Mucosa of descending colon (tissue), 3 donors: ENCODE results near the gene PMEPA1. TPM values are rescaled to one million over a fixed set of nuclear protein-coding genes. Genes with fewer than 3 reads are reported as not detected.

Experiments
- ATAC-seq: fragments of 200-7000 bp; cut with Tn5 transposase; one replicate; pipeline ENCODE4 v1.9.1; 2020; ENCODE audit warnings: mild to moderate bottlenecking, moderate library complexity
- DNase-seq, 3 donors: peaks; one replicate each; pipeline ENCODE4 v3.0.0-alpha.2; 2020
- H3K36me3 ChIP-seq: fragments of 200-600 bp; one replicate; pipeline ENCODE4 v1.8.0; 2021; ENCODE audit warnings: low read depth, mild to moderate bottlenecking
- H3K4me1 ChIP-seq: fragments of 200-600 bp; one replicate; pipeline ENCODE4 v1.8.0; 2021; ENCODE audit warnings: low read depth, mild to moderate bottlenecking
- H3K4me3 ChIP-seq: fragments of 200-600 bp; one replicate; pipeline ENCODE4 v1.8.0; 2021; ENCODE audit warnings: mild to moderate bottlenecking
- H3K9me3 ChIP-seq: fragments of 200-600 bp; one replicate; pipeline ENCODE4 v1.8.0; 2021; ENCODE audit warnings: mild to moderate bottlenecking
- intact Hi-C, 2 donors: fragments of 100-400 bp; cut with DNase I in 1 of 2; cut with micrococcal nuclease in 1 of 2; formaldehyde crosslinking; loops; one replicate each; pipeline versions ENCODE4 v1.11.0 to v1.11.1; 2022; cut with DNase I, micrococcal nuclease
- total RNA-seq, 3 donors: library from RNA; stranded (reverse); fragmentation: NEBNext Ultra II Directional in 2 of 3; extraction: Animal tissue kit (Norgen Biotek cat#: 25700) in 2 of 3; gene quantifications; one replicate each; pipeline versions ENCODE4 v1.2.1 to v1.2.4, GENCODE V29; 2021 to 2023
- TF ChIP-seq, protein P1 (sequence below): fragments of 200-600 bp; IDR thresholded peaks from one replicate; pipeline ENCODE4 v1.8.0; 2022; ENCODE audit warnings: antibody characterized with exemption, mild to moderate bottlenecking
- donor health status: DM: no; HTN: no; CAD: no; lungs with moderate emphysema.
- donor health status: DM: no; HTN: no; CAD: no.
- donor health status: DM: no; HTN: yes; CAD: no.

Gene PMEPA1
- total RNA-seq, 3 donors from 2014 or later: 18.5 to 35.5 (median 23.5) TPM

DNA sequence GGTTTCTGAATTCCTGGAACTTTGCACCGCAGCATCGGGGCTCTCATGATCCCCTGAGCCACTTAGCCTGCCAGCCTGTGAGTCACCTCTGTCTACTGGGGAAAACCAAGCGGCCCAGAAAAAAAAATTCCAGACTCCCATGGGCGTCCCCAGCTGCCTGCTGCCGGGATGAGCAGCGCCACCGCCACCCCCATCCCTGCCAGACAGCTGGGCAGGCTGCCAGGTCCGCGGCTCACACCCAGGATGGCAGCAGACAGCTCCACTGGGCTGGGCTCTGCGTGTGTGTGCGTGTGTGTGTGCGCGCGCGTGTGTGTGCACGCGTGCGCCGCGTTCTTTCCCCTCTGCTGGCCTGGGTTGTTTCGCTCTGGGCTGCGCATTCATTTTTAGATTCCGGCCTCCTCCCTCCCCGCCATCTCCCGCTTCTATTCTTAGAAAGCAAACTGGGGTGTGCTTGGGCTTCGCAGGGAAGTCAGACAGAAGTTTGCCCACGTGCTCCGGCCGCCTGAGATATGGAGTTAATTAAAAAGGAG, 38.9 kb upstream of the PMEPA1 start:
- TF ChIP-seq, protein P1, sequence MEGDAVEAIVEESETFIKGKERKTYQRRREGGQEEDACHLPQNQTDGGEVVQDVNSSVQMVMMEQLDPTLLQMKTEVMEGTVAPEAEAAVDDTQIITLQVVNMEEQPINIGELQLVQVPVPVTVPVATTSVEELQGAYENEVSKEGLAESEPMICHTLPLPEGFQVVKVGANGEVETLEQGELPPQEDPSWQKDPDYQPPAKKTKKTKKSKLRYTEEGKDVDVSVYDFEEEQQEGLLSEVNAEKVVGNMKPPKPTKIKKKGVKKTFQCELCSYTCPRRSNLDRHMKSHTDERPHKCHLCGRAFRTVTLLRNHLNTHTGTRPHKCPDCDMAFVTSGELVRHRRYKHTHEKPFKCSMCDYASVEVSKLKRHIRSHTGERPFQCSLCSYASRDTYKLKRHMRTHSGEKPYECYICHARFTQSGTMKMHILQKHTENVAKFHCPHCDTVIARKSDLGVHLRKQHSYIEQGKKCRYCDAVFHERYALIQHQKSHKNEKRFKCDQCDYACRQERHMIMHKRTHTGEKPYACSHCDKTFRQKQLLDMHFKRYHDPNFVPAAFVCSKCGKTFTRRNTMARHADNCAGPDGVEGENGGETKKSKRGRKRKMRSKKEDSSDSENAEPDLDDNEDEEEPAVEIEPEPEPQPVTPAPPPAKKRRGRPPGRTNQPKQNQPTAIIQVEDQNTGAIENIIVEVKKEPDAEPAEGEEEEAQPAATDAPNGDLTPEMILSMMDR: no peak
- ATAC-seq (peak; percentile 85), DNase-seq (peak; percentile 78 to 85 (median 82))
- intact Hi-C loops: no loop called here
- Histone ChIP-seq H3K9me3 (no peaks in the 10 kb centered on the region), H3K4me3 (no peak overlapping the region), H3K36me3 (no peaks in the 10 kb centered on the region), H3K4me1 (peaks cover 14% of the 10 kb centered on the region)

DNA sequence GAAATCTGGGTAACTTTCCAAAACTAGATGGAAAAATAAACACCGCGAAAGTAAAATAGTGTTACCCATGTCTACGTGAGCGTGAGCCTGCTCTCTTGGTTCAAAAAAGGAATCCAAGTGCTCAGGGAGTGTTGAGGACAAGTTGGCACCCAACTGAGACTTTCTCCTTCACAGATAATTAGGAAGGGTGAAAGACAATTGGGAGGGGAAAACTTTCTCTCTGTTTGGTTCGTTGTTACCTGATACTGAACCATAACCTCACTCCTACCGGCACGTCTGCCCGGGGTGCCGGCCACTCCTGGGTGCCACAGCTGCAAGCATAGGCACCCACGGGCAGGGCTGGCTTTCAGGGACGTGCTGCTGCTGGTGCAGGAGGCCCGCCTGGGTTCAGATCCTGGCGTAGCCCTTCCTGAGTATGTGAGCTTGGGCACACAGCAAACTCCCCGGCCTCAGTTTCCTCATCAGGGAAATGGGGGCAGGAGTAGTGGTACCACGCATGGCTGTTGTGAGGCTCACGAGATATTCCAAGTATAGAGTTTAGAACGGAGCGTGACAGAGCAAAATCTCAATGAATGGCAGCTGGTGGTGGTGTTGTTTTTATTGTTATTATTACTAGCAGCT, 38.2 kb upstream of the PMEPA1 start:
- TF ChIP-seq, protein P1: no peak

DNA sequence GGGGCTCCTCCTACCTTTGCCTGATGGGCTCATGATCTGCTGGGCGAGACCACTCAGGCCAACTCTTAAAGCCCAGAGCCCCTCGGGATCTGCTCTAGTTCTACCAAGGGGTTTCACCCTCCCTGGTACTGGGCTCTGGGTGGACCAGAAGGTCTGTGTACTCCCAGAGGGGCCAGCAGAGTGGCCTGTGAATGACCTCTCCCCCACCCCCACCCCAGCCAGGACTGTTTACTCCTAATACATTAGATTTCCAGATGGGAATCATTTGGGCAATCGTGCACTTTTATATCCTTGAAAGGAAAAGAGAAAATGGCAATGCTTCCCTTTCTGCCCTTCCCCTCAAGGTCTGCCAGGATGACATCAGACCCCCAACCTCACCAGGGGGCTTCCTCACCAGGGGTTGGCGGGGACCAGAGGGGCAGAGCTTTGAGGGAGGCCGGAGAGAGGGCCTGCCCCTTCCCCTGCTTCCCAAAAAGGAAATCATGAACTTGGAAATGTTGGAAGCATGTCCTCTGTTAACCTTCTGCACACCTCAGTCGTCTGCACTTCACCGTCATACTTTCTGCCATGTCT, 37.1 kb upstream of the PMEPA1 start:
- intact Hi-C loops: no loop called here
- H3K4me1 ChIP-seq: peaks cover 14% of the 10 kb centered on the region
- no peak overlapping the region for H3K4me3 ChIP-seq
- no peaks in the 10 kb centered on the region for H3K36me3 ChIP-seq
- no peaks in the 10 kb centered on the region for H3K9me3 ChIP-seq
- TF ChIP-seq, protein P1: no peak
- ATAC-seq (no peak), DNase-seq (no peak)

More for the DNA sequence above, 38.2 kb upstream of the PMEPA1 start:
- no peak overlapping the region for H3K4me3 ChIP-seq
- peak in 1 of 3 donors; percentile 12 for DNase-seq
- intact Hi-C loops: no loop called here
- H3K9me3 ChIP-seq: no peaks in the 10 kb centered on the region
- peaks cover 14% of the 10 kb centered on the region for H3K4me1 ChIP-seq
- ATAC-seq: no peak
- H3K36me3 ChIP-seq: no peaks in the 10 kb centered on the region

DNA sequence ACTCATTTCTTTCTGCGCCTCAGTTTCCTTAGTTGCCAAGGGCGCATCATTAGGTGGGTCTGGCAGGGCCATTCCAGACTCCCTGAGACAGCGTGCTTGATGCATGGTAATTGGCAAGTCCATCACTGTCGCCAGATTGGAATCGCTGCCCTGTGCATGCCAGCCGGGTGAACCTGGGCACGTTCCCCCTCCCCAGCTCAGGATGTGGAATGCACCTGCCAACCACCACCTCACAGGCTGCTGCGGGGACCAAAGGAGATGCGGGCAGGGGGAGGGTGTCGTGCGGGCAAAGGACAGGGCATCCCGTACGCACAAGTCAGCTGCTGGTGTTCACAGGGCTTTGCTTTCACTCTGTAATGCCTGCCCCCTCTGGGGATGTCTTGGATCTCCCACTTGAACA, 36.4 kb upstream of the PMEPA1 start:
- Histone ChIP-seq H3K4me3 (no peak overlapping the region), H3K36me3 (no peaks in the 10 kb centered on the region), H3K9me3 (no peaks in the 10 kb centered on the region), H3K4me1 (peaks cover 14% of the 10 kb centered on the region)
- TF ChIP-seq, protein P1: no peak
- no peak for ATAC-seq
- intact Hi-C loops: no loop called here
- DNase-seq: no peak

DNA sequence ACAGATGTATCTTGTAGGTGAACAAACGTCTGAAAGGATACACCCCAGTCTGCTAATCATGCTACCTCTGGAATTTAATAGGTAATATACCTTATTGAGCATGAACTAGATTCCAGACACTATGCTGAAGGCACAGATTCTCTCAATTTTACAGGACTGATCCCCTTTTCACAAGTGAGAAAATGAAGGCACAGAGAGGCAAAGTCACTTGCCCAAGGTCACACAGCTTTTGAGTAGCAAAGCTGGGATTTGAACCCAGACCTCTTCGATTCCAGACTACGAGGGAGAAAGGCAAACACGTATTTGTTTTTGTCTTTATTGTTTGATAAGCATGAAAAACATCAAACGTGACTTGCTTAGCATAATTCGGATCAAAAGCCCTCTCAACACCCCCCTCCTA, 34.4 kb upstream of the PMEPA1 start:
- TF ChIP-seq, protein P1: no peak
- no peak for DNase-seq
- no peak for ATAC-seq
- intact Hi-C loops: no loop called here
- Histone ChIP-seq H3K9me3 (no peaks in the 10 kb centered on the region), H3K4me1 (peaks cover 10% of the 10 kb centered on the region), H3K36me3 (no peaks in the 10 kb centered on the region), H3K4me3 (no peak overlapping the region)
